HFFc6 (cell line): ENCODE data around the gene OSBPL2. TPM values are rescaled to one million over a fixed set of nuclear protein-coding genes. Genes with fewer than 3 reads are reported as not detected.

Experiments
- DNase-seq: peaks from one replicate; pipeline ENCODE4 v3.0.0-alpha.2; 2018
- H3K27ac Mint-ChIP-seq: 2 replicates; pipeline ENCODE4 v1.8.0; 2020; ENCODE audit warnings: mild to moderate bottlenecking, mixed read lengths
- H3K27me3 Mint-ChIP-seq: 2 replicates; pipeline ENCODE4 v1.8.0; 2021; ENCODE audit warnings: mild to moderate bottlenecking, moderate library complexity, mixed read lengths; ENCODE audit not compliant: insufficient read depth
- H3K36me3 Mint-ChIP-seq: 2 replicates; pipeline ENCODE4 v1.8.0; 2021; ENCODE audit warnings: low read depth, mixed read lengths
- H3K4me1 Mint-ChIP-seq: 2 replicates; pipeline ENCODE4 v1.8.0; 2020; ENCODE audit warnings: low read depth, mixed read lengths
- H3K4me3 Mint-ChIP-seq: 2 replicates; pipeline ENCODE4 v1.8.0; 2020; ENCODE audit warnings: mild to moderate bottlenecking, moderate library complexity, mixed read lengths
- H3K9me3 Mint-ChIP-seq: 2 replicates; pipeline ENCODE4 v1.8.0; 2020; ENCODE audit warnings: mild to moderate bottlenecking, mixed read lengths
- total RNA-seq, 6 experiments: library from RNA; stranded (reverse); fragmentation: NEBNext Ultra II Directional; extraction: Animal tissue kit (Norgen Biotek cat#: 25700); gene quantifications; 2 replicates in 1 of 6; 3 replicates in 5 of 6; pipeline ENCODE4 v1.2.3, GENCODE V29; 2021
- TF ChIP-seq, protein P1 (sequence below): fragments of 200-600 bp; sonication (generic); IDR thresholded peaks from 2 replicates; pipeline ENCODE4 v1.5.0; 2021; ENCODE audit warnings: antibody characterized with exemption, mild to moderate bottlenecking

The OSBPL2 gene
- total RNA-seq, 6 experiments from 2014 or later = 32.2 to 37.6 (median 33.5) TPM

DNA sequence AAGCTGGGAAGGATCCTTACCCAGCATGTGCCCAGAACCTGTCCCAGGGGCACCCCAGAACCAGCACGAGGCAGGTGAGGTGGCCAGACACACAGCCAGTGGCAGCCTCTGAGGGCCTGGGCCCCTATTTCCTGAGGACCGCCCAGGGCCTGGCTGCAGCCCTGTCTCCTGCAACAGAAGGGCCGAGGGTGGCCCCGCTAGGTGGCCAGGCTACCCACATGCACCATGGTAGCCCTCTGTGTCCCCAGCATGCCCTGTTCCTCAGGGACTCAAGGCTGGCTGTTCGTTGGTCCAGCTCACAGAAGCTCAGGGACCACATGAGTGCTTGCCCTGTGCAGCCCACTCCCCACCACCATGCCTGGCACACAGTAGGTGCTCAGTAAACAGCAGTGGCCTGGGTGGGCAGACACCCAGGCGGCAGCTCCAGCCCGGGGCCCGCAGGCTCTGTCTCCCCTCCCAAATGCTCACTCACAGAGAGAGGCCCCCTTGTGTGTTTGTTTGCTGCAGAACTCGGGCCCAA, 26.5 kb upstream of the OSBPL2 start:
- TF ChIP-seq, protein P1, sequence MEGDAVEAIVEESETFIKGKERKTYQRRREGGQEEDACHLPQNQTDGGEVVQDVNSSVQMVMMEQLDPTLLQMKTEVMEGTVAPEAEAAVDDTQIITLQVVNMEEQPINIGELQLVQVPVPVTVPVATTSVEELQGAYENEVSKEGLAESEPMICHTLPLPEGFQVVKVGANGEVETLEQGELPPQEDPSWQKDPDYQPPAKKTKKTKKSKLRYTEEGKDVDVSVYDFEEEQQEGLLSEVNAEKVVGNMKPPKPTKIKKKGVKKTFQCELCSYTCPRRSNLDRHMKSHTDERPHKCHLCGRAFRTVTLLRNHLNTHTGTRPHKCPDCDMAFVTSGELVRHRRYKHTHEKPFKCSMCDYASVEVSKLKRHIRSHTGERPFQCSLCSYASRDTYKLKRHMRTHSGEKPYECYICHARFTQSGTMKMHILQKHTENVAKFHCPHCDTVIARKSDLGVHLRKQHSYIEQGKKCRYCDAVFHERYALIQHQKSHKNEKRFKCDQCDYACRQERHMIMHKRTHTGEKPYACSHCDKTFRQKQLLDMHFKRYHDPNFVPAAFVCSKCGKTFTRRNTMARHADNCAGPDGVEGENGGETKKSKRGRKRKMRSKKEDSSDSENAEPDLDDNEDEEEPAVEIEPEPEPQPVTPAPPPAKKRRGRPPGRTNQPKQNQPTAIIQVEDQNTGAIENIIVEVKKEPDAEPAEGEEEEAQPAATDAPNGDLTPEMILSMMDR = no peak
- Mint-ChIP-seq H3K4me1 (no peaks in the 10 kb centered on the region), H3K36me3 (no peaks in the 10 kb centered on the region), H3K27ac (no peak overlapping the region), H3K9me3 (no peaks in the 10 kb centered on the region), H3K27me3 (peaks cover 7% of the 10 kb centered on the region), H3K4me3 (no peak overlapping the region)
- DNase-seq = no peak

DNA sequence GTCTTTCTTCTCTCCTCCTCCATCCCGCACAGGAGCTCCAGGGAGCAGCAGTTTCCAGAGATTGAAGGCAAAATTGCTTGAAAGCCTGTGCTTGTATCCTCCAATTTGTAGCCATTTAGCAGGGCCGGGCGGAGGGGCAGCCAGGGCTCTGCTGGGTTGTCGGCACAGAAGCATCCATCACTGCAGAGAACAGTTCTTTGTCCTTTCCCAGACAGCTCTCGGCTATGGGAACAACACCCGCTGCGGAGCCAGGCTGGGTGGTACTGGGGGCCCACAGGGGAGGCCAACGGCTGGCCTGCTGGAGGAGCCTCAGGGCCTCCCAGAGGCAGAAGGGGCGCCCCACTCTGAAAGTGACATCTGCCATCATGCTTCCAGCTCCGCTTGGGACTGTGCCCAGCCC, 26.0 kb upstream of the OSBPL2 start:
- TF ChIP-seq, protein P1 = no peak
- no peak for DNase-seq
- H3K36me3 Mint-ChIP-seq = no peaks in the 10 kb centered on the region
- H3K27ac Mint-ChIP-seq = no peak overlapping the region
- H3K4me3 Mint-ChIP-seq = no peak overlapping the region
- H3K9me3 Mint-ChIP-seq = no peaks in the 10 kb centered on the region
- H3K27me3 Mint-ChIP-seq = peaks cover 7% of the 10 kb centered on the region
- H3K4me1 Mint-ChIP-seq = no peaks in the 10 kb centered on the region

- H3K36me3 Mint-ChIP-seq = no peaks in the 10 kb centered on the region
- H3K4me3 Mint-ChIP-seq = no peak overlapping the region
- TF ChIP-seq, protein P1 = no peak
- H3K27ac Mint-ChIP-seq = no peak overlapping the region
- H3K27me3 Mint-ChIP-seq = peaks cover 15% of the 10 kb centered on the region
- no peaks in the 10 kb centered on the region for H3K4me1 Mint-ChIP-seq
- DNase-seq = no peak
- no peaks in the 10 kb centered on the region for H3K9me3 Mint-ChIP-seq
Measured at GRCh38 chr20:62214067-62214466, 24.3 kb upstream of the OSBPL2 start.

DNA sequence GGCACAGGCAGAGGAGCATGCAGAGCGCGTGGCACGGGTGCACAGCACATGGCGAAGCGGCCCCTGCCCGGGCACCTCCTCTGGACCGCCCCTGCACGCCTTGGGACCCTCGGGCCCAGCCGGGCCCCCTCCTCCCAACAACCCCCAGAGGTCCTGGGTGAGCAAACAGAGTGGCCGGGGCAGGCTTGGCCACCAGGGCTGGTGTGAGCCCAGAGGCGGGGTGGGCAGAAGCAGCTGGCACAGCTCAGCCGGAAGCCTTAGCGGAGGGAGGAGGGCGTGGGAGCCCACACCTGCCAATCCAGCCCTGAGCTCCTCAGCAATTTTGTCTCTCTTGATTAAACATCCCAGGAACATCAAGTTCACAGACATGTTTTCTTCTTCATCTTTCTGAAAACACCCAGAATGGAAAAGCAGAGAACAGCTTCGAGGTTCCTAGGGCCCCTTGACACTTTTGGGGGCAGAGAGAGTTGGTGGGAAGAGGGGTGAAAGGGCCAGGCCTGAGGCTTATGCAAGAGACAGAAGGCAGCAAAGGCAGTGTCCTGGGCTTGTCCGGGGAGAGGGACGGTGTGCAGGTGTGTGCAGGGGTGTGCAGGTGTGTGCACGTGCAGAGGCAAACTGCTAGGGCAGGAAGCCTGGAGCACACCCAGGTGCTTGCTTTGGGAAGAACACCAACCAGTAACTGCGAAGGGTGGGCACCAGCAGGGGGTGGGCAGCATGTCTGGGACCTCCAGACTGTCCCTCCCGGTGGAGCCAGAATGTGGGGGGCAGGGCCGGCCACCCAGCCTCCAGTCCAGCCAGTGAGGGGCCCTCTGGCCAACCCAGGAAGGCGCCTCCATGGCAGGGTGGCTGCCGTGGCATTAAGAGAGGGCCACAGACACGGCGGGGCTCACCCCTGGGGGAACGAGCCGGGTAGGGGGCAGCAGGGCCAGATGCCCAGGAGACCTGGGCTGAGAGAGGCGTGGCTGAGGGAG, 23.0 kb upstream of the OSBPL2 start:
- Mint-ChIP-seq H3K4me3 (no peak overlapping the region), H3K9me3 (no peaks in the 10 kb centered on the region), H3K4me1 (no peaks in the 10 kb centered on the region), H3K36me3 (no peaks in the 10 kb centered on the region), H3K27me3 (peaks cover 17% of the 10 kb centered on the region), H3K27ac (no peak overlapping the region)
- TF ChIP-seq, protein P1 = no peak
- no peak for DNase-seq

DNA sequence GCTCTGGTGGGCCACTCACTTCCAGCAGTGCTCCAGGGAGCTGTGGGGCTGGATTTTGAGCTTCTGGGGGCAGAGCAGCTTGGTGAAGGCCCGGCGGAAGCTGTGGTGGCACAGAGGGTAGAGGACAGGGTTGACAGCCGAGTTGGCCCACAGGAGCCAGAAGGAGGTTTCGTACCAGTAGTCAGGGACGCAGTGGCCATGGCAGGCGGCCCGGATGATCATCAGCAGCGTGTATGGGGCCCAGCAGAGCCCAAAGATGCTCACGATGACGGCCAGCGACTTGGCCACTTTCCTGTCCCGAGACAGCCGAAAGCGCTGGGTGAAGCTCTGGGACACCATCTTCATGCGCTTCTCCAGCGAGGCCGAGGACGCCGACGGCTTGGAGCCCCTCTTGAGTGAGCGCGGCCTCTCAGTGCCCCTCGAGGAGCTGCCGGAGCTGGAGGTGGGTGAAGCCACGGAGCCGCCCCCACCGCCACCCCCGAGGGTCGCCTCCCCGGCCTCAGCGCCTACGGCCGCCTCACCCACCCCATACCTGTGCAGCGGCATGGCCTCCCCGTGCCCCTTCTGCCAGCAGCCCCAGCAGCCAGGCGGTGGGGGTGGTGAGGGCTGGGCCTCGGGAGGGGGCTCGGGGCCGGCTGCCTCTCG, 22.2 kb upstream of the OSBPL2 start:
- Mint-ChIP-seq H3K9me3 (no peaks in the 10 kb centered on the region), H3K27ac (no peak overlapping the region), H3K4me1 (no peaks in the 10 kb centered on the region), H3K36me3 (no peaks in the 10 kb centered on the region), H3K4me3 (no peak overlapping the region), H3K27me3 (peaks cover 17% of the 10 kb centered on the region)
- TF ChIP-seq, protein P1 = no peak
- DNase-seq = no peak
